ENCODE measurements around the gene IL1RL1. TPM values are rescaled to one million over a fixed set of nuclear protein-coding genes. Genes with fewer than 3 reads are reported as not detected.

IL1RL1 gene
- total and polyA plus RNA-seq, 2 donors from 2014 or later, result 32.3 to 102 TPM

DNA sequence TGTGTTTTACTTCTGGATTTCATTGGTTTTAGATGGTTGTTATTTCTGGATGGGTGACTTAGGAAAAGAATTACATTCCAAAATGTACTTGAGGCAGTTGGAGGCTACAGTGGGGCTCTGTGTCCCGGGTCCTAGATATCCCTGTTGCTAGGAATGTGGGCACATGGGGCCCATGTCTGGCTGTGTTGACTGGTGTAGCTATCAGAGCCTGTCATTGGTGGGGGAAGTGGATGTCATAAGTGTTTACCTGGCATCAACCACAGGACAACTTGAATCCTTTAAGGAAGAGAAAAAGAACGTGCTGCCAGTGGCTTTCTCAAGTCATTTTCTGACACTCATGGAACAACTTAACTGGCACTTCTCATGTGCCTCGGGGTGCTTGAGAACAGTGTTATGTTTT lies 74.6 kb downstream of the IL1RL1 start:
- no peaks in the 10 kb centered on the region for H3K36me3 ChIP-seq (ENCODE audit: control insufficient read depth in 2 of 3, insufficient read depth in 3 of 3, low read length in 3 of 3)
- no peak overlapping the region for H3K9ac ChIP-seq (ENCODE audit: low read length in 3 of 3)
- no peak for TF ChIP-seq CTCF (IDR thresholded peaks at IDR 0.05; ENCODE audit: borderline replicate concordance, extremely low read depth, insufficient read depth)
- H3K27ac ChIP-seq (ENCODE audit: low read depth in 2 of 2, low read length in 2 of 2), result no peak overlapping the region
- FAIRE-seq (no peak), DNase-seq (no peak)
- intact Hi-C loops (cut with DNase I), result no loop called here
- no peak overlapping the region for H3K4me3 ChIP-seq (ENCODE audit: low read length in 3 of 3)
- peaks cover 0 to 6% (median 0%) of the 10 kb centered on the region in 3 donors for H3K9me3 ChIP-seq (ENCODE audit: control insufficient read depth in 2 of 3, insufficient read depth in 1 of 3, low read length in 3 of 3)
- H3K27me3 ChIP-seq (ENCODE audit: control insufficient read depth, insufficient read depth, low read length), result no peaks in the 10 kb centered on the region
- no peaks in the 10 kb centered on the region for H3K4me1 ChIP-seq (ENCODE audit: control insufficient read depth in 2 of 3, insufficient read depth in 2 of 3, low read depth in 1 of 3, low read length in 3 of 3)

DNA sequence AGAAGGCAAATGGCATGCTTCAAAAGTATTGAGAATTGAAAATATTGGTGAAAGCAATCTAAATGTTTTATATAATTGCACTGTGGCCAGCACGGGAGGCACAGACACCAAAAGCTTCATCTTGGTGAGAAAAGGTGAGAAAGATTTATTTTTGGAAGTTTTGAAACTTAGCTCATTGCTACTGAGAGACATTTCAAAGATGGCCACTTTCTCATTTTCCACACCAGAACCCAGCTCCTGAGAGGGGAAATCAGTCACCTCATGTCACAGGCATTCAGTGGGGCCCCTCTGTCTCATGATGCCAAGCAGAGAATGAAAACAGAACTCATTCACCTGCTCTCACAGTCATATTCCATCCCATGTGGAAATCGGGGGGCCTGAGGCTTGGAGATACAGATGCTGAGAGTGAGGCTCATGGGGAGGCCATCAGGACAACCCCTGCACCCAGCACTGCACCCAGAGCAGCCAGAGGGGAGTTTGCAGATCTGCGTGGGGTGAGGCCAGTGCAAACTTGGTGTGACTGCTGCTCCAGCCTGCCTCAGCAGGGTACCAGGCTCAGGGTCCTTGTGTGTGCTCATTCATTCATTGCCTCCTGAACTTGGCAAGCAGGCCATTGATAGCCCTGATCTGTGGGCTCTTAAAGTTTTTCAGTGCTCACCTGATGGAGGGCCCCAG lies 75.6 kb downstream of the IL1RL1 start:
- H3K9me3 ChIP-seq (ENCODE audit: control insufficient read depth in 2 of 3, insufficient read depth in 1 of 3, low read length in 3 of 3), result peaks cover 0 to 6% (median 0%) of the 10 kb centered on the region in 3 donors
- no peak overlapping the region for H3K4me3 ChIP-seq (ENCODE audit: low read length in 3 of 3)
- H3K36me3 ChIP-seq (ENCODE audit: control insufficient read depth in 2 of 3, insufficient read depth in 3 of 3, low read length in 3 of 3), result no peaks in the 10 kb centered on the region
- no peak for TF ChIP-seq CTCF (IDR thresholded peaks at IDR 0.05; ENCODE audit: borderline replicate concordance, extremely low read depth, insufficient read depth)
- no peak overlapping the region for H3K27ac ChIP-seq (ENCODE audit: low read depth in 2 of 2, low read length in 2 of 2)
- FAIRE-seq (no peak), DNase-seq (no peak)
- H3K9ac ChIP-seq (ENCODE audit: low read length in 3 of 3), result no peak overlapping the region
- H3K4me1 ChIP-seq (ENCODE audit: control insufficient read depth in 2 of 3, insufficient read depth in 2 of 3, low read depth in 1 of 3, low read length in 3 of 3), result no peaks in the 10 kb centered on the region
- intact Hi-C loops (cut with DNase I), result no loop called here
- no peaks in the 10 kb centered on the region for H3K27me3 ChIP-seq (ENCODE audit: control insufficient read depth, insufficient read depth, low read length)

GRCh38 chr2:102387763-102388546 lies 76.6 kb downstream of the IL1RL1 start:
- Histone ChIP-seq H3K9me3 (ENCODE audit: control insufficient read depth in 2 of 3, insufficient read depth in 1 of 3, low read length in 3 of 3) (peaks cover 0 to 6% (median 0%) of the 10 kb centered on the region in 3 donors), H3K27me3 (ENCODE audit: control insufficient read depth, insufficient read depth, low read length) (no peaks in the 10 kb centered on the region), H3K4me3 (ENCODE audit: low read length in 3 of 3) (no peak overlapping the region), H3K27ac (ENCODE audit: low read depth in 2 of 2, low read length in 2 of 2) (no peak overlapping the region), H3K36me3 (ENCODE audit: control insufficient read depth in 2 of 3, insufficient read depth in 3 of 3, low read length in 3 of 3) (no peaks in the 10 kb centered on the region), H3K9ac (ENCODE audit: low read length in 3 of 3) (no peak overlapping the region), H3K4me1 (ENCODE audit: control insufficient read depth in 2 of 3, insufficient read depth in 2 of 3, low read depth in 1 of 3, low read length in 3 of 3) (no peaks in the 10 kb centered on the region)
- no peak for DNase-seq
- intact Hi-C loops (cut with DNase I), result no loop called here
- no peak for FAIRE-seq
- TF ChIP-seq CTCF (IDR thresholded peaks at IDR 0.05; ENCODE audit: borderline replicate concordance, extremely low read depth, insufficient read depth), result no peak

Measured in kidney (tissue), 14 donors.